KMS-11 (cell line): ENCODE data around the gene MRPS24.

Experiments used
- H2AFZ ChIP-seq: fragments of 200-600 bp; sonication (generic); 2 replicates; pipeline ENCODE4 v1.6.1; 2016; ENCODE audit warnings: antibody characterized with exemption, mixed run types, low read depth
- H3K27ac ChIP-seq: fragments of 200-600 bp; sonication (generic); 2 replicates; pipeline ENCODE4 v1.6.1; 2016; ENCODE audit warnings: mild to moderate bottlenecking, mixed run types
- H3K27me3 ChIP-seq: fragments of 200-600 bp; sonication (generic); 2 replicates; pipeline ENCODE4 v1.6.1; 2017; ENCODE audit warnings: mild to moderate bottlenecking, low read depth, mixed run types, moderate library complexity; ENCODE audit not compliant: insufficient read depth
- H3K36me3 ChIP-seq: fragments of 200-600 bp; sonication (generic); 2 replicates; pipeline ENCODE4 v1.6.1; 2017; ENCODE audit warnings: mild to moderate bottlenecking, mixed run types; ENCODE audit not compliant: insufficient read depth
- H3K4me1 ChIP-seq: fragments of 200-600 bp; sonication (generic); 2 replicates; pipeline ENCODE4 v1.6.1; 2016; ENCODE audit warnings: mild to moderate bottlenecking, low read depth, mixed run types; ENCODE audit not compliant: poor library complexity, severe bottlenecking
- H3K4me2 ChIP-seq: fragments of 200-600 bp; sonication (generic); 2 replicates; pipeline ENCODE4 v1.7.0; 2016; ENCODE audit warnings: mild to moderate bottlenecking, mixed run types
- H3K4me3 ChIP-seq: fragments of 200-600 bp; sonication (generic); IDR thresholded peaks from 2 replicates; pipeline ENCODE4 v1.6.1; 2017; ENCODE audit warnings: low read depth, low read length, mixed read lengths; ENCODE audit not compliant: insufficient read depth
- H3K79me2 ChIP-seq: fragments of 200-600 bp; sonication (generic); 2 replicates; pipeline ENCODE4 v1.6.1; 2016; ENCODE audit warnings: low read depth, mixed run types; ENCODE audit not compliant: insufficient read depth
- H3K9ac ChIP-seq: fragments of 200-600 bp; sonication (generic); 2 replicates; pipeline ENCODE4 v1.6.1; 2016; ENCODE audit warnings: mild to moderate bottlenecking, mixed run types
- H4K20me1 ChIP-seq: fragments of 200-600 bp; sonication (generic); 2 replicates; pipeline ENCODE4 v1.6.1; 2016; ENCODE audit warnings: mild to moderate bottlenecking, mixed run types; ENCODE audit not compliant: insufficient read depth
- CTCF ChIP-seq: fragments of 200-600 bp; sonication (generic); conservative IDR thresholded peaks from 2 replicates; pipeline ENCODE4 v1.6.1; 2017; ENCODE audit warnings: low read depth, mild to moderate bottlenecking, antibody characterized with exemption, low read length, moderate library complexity, mixed read lengths

The MRPS24 gene

DNA sequence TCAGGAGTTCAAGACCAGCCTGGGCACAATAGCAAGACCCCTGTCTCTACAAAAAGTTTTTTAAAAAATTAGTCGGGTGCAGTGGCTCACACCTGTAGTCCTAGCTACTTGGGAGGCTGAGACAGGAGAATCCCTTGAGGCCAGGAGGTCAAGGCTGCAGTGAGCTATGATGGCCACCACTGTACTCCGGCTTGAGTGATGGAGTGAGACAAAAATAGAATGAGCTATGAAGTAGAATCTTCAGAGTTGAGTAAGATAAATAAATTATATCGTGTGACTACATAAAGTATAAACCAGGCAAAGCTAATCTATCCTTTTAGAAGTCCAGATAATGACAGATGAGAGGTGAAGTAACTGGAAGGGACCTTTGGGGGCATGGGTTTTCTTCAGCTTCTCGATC is 15.3 kb upstream of the MRPS24 start:
- Histone ChIP-seq H3K79me2 (no peaks in the 10 kb centered on the region), H3K27me3 (no peaks in the 10 kb centered on the region), H2AFZ (no peak overlapping the region), H3K4me2 (no peak overlapping the region), H3K27ac (no peak overlapping the region), H3K9ac (no peak overlapping the region), H3K36me3 (peaks cover 4% of the 10 kb centered on the region; the same call in 1 of the 2 replicates), H3K4me3 (no peak overlapping the region), H4K20me1 (no peaks in the 10 kb centered on the region), H3K4me1 (no peaks in the 10 kb centered on the region)
- TF ChIP-seq CTCF, result no peak

GRCh38 chr7:43884209-43884608 is 14.9 kb upstream of the MRPS24 start:
- H2AFZ ChIP-seq, result no peak overlapping the region
- no peaks in the 10 kb centered on the region for H3K4me1 ChIP-seq
- H3K27me3 ChIP-seq, result no peaks in the 10 kb centered on the region
- no peak overlapping the region for H3K4me3 ChIP-seq
- no peak overlapping the region for H3K27ac ChIP-seq
- no peak for TF ChIP-seq CTCF
- H3K4me2 ChIP-seq, result no peak overlapping the region
- H3K79me2 ChIP-seq, result no peaks in the 10 kb centered on the region
- no peak overlapping the region for H3K9ac ChIP-seq
- no peaks in the 10 kb centered on the region for H4K20me1 ChIP-seq
- peaks cover 4% of the 10 kb centered on the region; the same call in 1 of the 2 replicates for H3K36me3 ChIP-seq

DNA sequence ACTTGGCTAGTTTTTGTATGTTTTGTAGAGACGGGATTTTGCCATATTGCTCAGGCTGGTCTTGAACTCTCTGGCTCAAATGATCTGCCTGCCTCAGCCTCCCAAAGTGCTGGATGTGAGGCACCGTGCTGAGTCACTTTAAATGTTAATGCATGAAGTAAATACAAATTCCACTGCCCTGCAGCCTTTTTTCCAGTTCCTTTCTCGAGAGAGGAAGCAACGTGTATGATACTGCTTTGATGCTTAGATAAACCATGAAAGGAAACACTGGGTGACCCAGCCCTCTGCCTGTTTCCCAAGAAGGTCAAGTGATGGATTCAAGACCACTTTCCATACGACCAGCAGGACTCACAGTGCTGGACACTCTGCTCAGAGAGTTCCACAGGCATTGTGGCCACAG is 11.3 kb upstream of the MRPS24 start:
- Histone ChIP-seq H4K20me1 (no peaks in the 10 kb centered on the region), H2AFZ (no peak overlapping the region), H3K36me3 (no peaks in the 10 kb centered on the region; the same call in 1 of the 2 replicates), H3K4me1 (no peaks in the 10 kb centered on the region), H3K4me3 (no peak overlapping the region), H3K9ac (no peak overlapping the region), H3K27me3 (no peaks in the 10 kb centered on the region), H3K27ac (no peak overlapping the region), H3K4me2 (no peak overlapping the region), H3K79me2 (no peaks in the 10 kb centered on the region)
- no peak for TF ChIP-seq CTCF

GRCh38 chr7:43879477-43879876 is 10.2 kb upstream of the MRPS24 start:
- H3K79me2 ChIP-seq, result no peaks in the 10 kb centered on the region
- no peak overlapping the region for H3K27ac ChIP-seq
- H3K4me2 ChIP-seq, result no peak overlapping the region
- no peaks in the 10 kb centered on the region for H4K20me1 ChIP-seq
- no peaks in the 10 kb centered on the region; the same call in 1 of the 2 replicates for H3K36me3 ChIP-seq
- TF ChIP-seq CTCF, result no peak
- no peaks in the 10 kb centered on the region for H3K27me3 ChIP-seq
- H3K9ac ChIP-seq, result no peak overlapping the region
- H3K4me1 ChIP-seq, result no peaks in the 10 kb centered on the region
- H2AFZ ChIP-seq, result no peak overlapping the region
- no peak overlapping the region for H3K4me3 ChIP-seq
